GM13977 (cell line): ENCODE measurements around the gene OST4.

Source experiments
- DNase-seq: peaks from one replicate; pipeline ENCODE4 v3.0.0; 2012; ENCODE audit warnings: low spot score
- in situ Hi-C: fragments of 300-500 bp; cut with MboI; formaldehyde crosslinking; loops from one replicate; pipeline ENCODE4 v1.12.0; 2022; ENCODE audit warnings: low sequenced_read_pairs, low pct_unique_long_range_greater_than_20kb, mixed read lengths, inconsistent platforms; ENCODE audit not compliant: unreplicated experiment
- TF ChIP-seq, protein P1 (sequence below): IDR thresholded peaks from 2 replicates; pipeline ENCODE4 v1.5.1; 2012; ENCODE audit warnings: mild to moderate bottlenecking, control low read depth; ENCODE audit not compliant: insufficient read depth; ENCODE audit errors: extremely low read depth, missing control alignments

The OST4 gene

DNA sequence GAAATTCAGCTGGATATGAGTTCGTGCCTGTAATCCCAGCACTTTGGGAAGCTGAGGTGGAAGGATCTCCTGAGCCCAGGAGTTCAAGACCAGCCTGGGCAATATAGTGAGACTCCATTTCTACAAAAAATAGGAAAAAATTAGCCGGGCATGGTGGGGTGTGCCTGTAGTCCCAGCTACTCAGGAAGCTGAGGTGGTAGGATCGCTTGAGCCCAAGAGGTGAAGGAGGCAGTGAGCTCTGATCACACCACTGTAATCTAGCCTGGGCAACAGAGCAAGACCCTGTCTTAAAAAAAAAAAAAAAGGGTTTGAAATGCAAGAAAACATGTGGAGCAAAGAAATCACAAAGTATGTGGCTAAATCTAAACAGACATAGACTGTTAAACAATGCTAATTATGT lies 37.6 kb upstream of the OST4 start:
- in situ Hi-C loops, result loop anchor here (10.0 kb wide), 1 partner anchor 176 kb away; the partner anchor contains the start of gene TRIM54
- no peak for DNase-seq
- TF ChIP-seq, protein P1, sequence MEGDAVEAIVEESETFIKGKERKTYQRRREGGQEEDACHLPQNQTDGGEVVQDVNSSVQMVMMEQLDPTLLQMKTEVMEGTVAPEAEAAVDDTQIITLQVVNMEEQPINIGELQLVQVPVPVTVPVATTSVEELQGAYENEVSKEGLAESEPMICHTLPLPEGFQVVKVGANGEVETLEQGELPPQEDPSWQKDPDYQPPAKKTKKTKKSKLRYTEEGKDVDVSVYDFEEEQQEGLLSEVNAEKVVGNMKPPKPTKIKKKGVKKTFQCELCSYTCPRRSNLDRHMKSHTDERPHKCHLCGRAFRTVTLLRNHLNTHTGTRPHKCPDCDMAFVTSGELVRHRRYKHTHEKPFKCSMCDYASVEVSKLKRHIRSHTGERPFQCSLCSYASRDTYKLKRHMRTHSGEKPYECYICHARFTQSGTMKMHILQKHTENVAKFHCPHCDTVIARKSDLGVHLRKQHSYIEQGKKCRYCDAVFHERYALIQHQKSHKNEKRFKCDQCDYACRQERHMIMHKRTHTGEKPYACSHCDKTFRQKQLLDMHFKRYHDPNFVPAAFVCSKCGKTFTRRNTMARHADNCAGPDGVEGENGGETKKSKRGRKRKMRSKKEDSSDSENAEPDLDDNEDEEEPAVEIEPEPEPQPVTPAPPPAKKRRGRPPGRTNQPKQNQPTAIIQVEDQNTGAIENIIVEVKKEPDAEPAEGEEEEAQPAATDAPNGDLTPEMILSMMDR, result no peak

DNA sequence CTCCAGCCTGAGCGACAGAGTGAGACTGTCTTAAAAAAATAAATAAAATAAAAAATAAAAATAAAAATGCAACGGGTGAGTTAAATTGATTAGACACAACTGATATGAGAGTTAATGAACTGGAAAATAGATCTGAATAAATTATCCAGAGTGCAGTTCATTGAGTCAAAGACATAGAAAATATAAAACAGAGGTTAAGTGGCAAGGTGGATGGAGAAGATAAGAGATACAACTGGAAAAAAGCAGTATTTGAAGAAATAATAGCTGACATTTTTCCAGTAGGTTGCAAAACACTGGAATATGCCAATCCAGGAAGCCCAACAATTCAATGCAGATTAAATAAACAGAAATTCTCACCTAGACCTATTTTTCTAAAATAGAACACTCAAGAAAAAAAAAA lies 36.8 kb upstream of the OST4 start:
- TF ChIP-seq, protein P1, result no peak
- DNase-seq, result no peak
- in situ Hi-C loops, result loop anchor here (10.0 kb wide), 1 partner anchor 177 kb away; the partner anchor contains the start of gene TRIM54

GRCh38 chr2:27105981-27106380 lies 34.5 kb upstream of the OST4 start:
- TF ChIP-seq, protein P1, result no peak
- in situ Hi-C loops, result loop anchor here (10.0 kb wide), 1 partner anchor 179 kb away; the partner anchor contains the start of gene TRIM54
- no peak for DNase-seq

- no peak for DNase-seq
- in situ Hi-C loops, result loop anchor here (10.0 kb wide), 1 partner anchor 182 kb away; the partner anchor contains the start of gene TRIM54
- TF ChIP-seq, protein P1, result no peak
Observed at GRCh38 chr2:27102329-27102728, 30.9 kb upstream of the OST4 start.

DNA sequence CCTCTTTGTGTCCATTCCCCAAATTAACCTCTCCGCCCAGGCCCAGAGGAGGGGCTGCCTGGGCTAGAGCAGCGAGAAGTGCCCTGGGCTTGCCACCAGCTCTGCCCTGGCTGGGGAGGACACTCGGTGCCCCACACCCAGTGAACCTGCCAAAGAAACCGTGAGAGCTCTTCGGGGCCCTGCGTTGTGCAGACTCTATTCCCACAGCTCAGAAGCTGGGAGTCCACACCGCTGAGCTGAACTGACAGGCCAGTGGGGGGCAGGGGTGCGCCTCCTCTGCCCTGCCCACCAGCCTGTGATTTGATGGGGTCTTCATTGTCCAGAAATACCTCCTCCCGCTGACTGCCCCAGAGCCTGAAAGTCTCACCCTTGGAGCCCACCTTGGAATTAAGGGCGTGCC lies 28.6 kb upstream of the OST4 start:
- in situ Hi-C loops, result loop anchor here (10.0 kb wide), 1 partner anchor 185 kb away; the partner anchor contains the start of gene TRIM54
- TF ChIP-seq, protein P1, result no peak
- no peak for DNase-seq

DNA sequence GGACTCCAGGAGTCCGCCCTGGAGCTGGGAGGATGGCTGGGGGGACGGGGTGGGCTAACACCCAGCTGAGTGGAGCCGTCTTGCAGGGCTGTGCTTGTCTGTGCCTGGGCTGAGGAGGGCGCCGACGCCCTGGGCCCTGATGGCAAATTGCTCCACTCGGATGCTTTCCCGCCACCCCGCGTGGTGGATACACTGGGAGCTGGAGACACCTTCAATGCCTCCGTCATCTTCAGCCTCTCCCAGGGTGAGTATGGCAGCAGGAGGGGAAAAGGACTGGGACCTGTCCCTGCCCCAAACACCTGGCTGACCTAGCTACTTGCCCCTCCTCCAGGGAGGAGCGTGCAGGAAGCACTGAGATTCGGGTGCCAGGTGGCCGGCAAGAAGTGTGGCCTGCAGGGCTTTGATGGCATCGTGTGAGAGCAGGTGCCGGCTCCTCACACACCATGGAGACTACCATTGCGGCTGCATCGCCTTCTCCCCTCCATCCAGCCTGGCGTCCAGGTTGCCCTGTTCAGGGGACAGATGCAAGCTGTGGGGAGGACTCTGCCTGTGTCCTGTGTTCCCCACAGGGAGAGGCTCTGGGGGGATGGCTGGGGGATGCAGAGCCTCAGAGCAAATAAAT lies 28.0 kb upstream of the OST4 start:
- in situ Hi-C loops, result no loop called here
- TF ChIP-seq, protein P1, result no peak
- DNase-seq, result no peak
